Lower leg skin (tissue), 4 donors: ENCODE measurements around the gene TAT. TPM values are rescaled to one million over a fixed set of nuclear protein-coding genes. Genes with fewer than 3 reads are reported as not detected.
"Not testable (repeated sequence)": the region's sequence is repeated elsewhere in the genome, so short reads cannot be mapped to it uniquely, and the experiment has no call there.

Source experiments
- DNase-seq, 2 donors: peaks; one replicate each; pipeline ENCODE4 v3.0.0-alpha.2; 2019; ENCODE audit warnings: low spot score in 2 of 2
- H3K4me3 ChIP-seq: fragments of 200-600 bp; sonication (generic); 2 replicates; pipeline ENCODE4 v1.5.1; 2017; ENCODE audit warnings: mild to moderate bottlenecking, low read depth; ENCODE audit not compliant: poor library complexity, severe bottlenecking
- CTCF ChIP-seq, 3 donors: fragments of 450-650 bp; IDR thresholded peaks; one replicate each; pipeline ENCODE4 v1.5.1; 2016; ENCODE audit warnings: antibody characterized with exemption in 3 of 3, mild to moderate bottlenecking in 3 of 3, moderate library complexity in 2 of 3
- POLR2A ChIP-seq, 2 donors: fragments of 450-650 bp; IDR thresholded peaks; one replicate each; pipeline ENCODE4 v1.6.1; 2016 to 2017; ENCODE audit warnings: antibody characterized with exemption in 2 of 2, mild to moderate bottlenecking in 1 of 2, moderate library complexity in 1 of 2
- whole genome bisulfite sequencing, 2 donors: methylation state at CpG; one replicate each; pipeline ENCODE4 v1.1.5; 2018; 5-methylcytosine and 5-hydroxymethylcytosine counted together
- intact Hi-C: fragments of 100-400 bp; cut with DNase I; formaldehyde crosslinking; loops from one replicate; pipeline ENCODE4 v1.15.0; 2023; ENCODE audit warnings: low total_unique reads
- total RNA-seq, 4 donors: library from RNA; depleted of rRNA; stranded (reverse); fragments of >200 nt; gene quantifications; one replicate each; pipeline ENCODE4 v1.1.0, GENCODE V29; 2016

The TAT gene
- total RNA-seq, 4 donors from 2014 or later, result not detected

- H3K4me3 ChIP-seq, result no peak overlapping the region
- intact Hi-C loops, result no loop called here
- 50 to 68% methylated on average over 4 of the region's 4 CpGs for WGBS, 2 donors
- no peak for DNase-seq
- TF ChIP-seq CTCF (IDR thresholded peaks at IDR 0.05) (no peak), POLR2A (IDR thresholded peaks at IDR 0.05) (no peak)
These were observed 8.4 kb upstream of the TAT start for GRCh38 chr16:71585318-71585703.

- intact Hi-C loops, result no loop called here
- no peak overlapping the region for H3K4me3 ChIP-seq
- TF ChIP-seq CTCF (IDR thresholded peaks at IDR 0.05), result no peak
- TF ChIP-seq POLR2A (IDR thresholded peaks at IDR 0.05), result no peak
- no peak for DNase-seq
- 84 to 89% methylated on average over 3 of the region's 3 CpGs for WGBS, 2 donors
These were observed 7.8 kb upstream of the TAT start for GRCh38 chr16:71584543-71585317.

GRCh38 chr16:71582553-71582848, 5.6 kb upstream of the TAT start:
- intact Hi-C loops, H3K4me3 ChIP-seq: not testable (repeated sequence)
- WGBS, 2 donors, result 92 to 94% methylated on average over 5 of the region's 5 CpGs

DNA sequence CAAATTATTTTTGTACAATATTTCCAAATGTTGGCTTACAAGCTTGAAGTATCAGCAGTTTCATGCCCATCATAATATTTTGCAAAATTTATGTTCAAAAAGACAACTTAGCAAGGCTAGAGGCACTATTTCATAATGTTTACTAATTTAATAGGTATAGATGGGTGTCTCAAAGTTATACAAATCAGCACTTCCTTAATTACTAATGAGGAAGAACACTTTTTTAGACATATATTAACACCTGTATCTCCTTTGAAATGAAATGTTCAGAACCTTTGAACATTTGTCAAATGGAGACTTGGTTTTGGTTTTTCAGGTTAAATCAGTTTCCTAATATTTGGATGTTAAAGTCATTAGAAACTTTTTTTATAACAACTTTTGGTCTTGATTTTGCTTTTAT, 2.2 kb downstream of the TAT start:
- intact Hi-C loops, result no loop called here
- no peak for TF ChIP-seq POLR2A (IDR thresholded peaks at IDR 0.05)
- TF ChIP-seq CTCF (IDR thresholded peaks at IDR 0.05), result no peak
- DNase-seq, result no peak
- no peak overlapping the region for H3K4me3 ChIP-seq

More at GRCh38 chr16:71582553-71582848, 5.6 kb upstream of the TAT start:
- DNase-seq, result not testable (repeated sequence)

GRCh38 chr16:71573387-71574094, 3.4 kb downstream of the TAT start:
- intact Hi-C loops, result no loop called here
- DNase-seq, result no peak
- TF ChIP-seq POLR2A (IDR thresholded peaks at IDR 0.05) (no peak), CTCF (IDR thresholded peaks at IDR 0.05) (no peak)
- WGBS, 2 donors, result 76 to 84% methylated on average over 5 of the region's 5 CpGs
- H3K4me3 ChIP-seq, result no peak overlapping the region

DNA sequence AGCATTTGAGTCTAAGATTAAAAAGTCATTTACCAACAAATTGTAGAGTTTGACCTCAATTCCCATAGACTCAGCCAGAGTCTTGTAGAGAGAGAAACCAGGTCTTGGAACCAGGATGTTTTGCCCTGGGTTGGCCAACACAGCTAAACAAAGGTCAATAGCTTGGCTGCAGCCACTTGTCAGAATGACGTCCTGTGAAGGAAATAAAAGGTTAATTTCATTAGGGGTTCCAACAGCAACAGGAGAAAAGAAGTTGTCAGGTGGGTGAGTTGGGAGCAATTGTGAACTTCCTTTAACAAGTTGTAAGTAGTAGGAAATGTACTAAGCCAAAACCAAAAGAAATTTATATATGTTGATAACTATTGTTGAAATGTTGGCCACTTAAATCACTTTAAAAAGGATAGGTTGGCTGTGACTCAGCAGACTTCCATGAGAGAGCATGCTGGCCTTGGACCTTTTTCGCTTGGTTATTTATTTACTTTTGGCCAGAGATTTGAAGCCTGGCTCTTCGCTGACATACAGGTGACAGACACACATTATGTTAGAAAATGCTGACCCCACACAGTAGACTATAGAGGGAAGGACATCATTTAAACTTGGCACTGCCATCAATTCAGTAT, 4.3 kb downstream of the TAT start:
- intact Hi-C loops, result no loop called here
- whole genome bisulfite sequencing, 2 donors, result 70 to 71% methylated on average over 3 of the region's 3 CpGs
- no peak overlapping the region for H3K4me3 ChIP-seq
- no peak for DNase-seq
- TF ChIP-seq POLR2A (IDR thresholded peaks at IDR 0.05), result no peak
- TF ChIP-seq CTCF (IDR thresholded peaks at IDR 0.05), result no peak
